ENCODE measurements around the gene TTK.
A peak's percentile ranks its signal among the peaks of the same experiment; 100 is the strongest.

Gene TTK

GRCh38 chr6:80004173-80005072, at the start of gene TTK:
TTK (plus strand) TSS chr6:80004649; CDS start chr6:80005844, 1,195 bp downstream.
- H3K36me3 ChIP-seq, result no peaks in the 10 kb centered on the region
- no peak for TF ChIP-seq CTCF (IDR thresholded peaks at IDR 0.05)
- DNase-seq, result peak; percentile 87 to 96
- H3K9me3 ChIP-seq, result no peaks in the 10 kb centered on the region
- intact Hi-C loops (cut with DNase I; ENCODE audit: low total_unique reads), result loop anchor here (5.0 kb wide), 1 partner anchor 57 kb away; the partner anchor contains the start of gene ELOVL4
- no peaks in the 10 kb centered on the region for H3K27me3 ChIP-seq
- peak within 1 kb of the TSS; percentile 64 to 66 for H3K4me3 ChIP-seq
- peaks cover 0 to 7% (median 6%) of the 10 kb centered on the region in 4 donors for H3K4me1 ChIP-seq
- H3K27ac ChIP-seq, result peak within 1 kb of the TSS; percentile 85 to 90

GRCh38 chr6:79954849-79955248, 49.6 kb upstream of the TTK start:
- intact Hi-C loops (cut with DNase I; ENCODE audit: low total_unique reads), result no loop called here
- Histone ChIP-seq H3K27ac (no peak overlapping the region), H3K4me3 (no peak overlapping the region), H3K36me3 (no peaks in the 10 kb centered on the region), H3K4me1 (no peaks in the 10 kb centered on the region), H3K27me3 (no peaks in the 10 kb centered on the region), H3K9me3 (no peaks in the 10 kb centered on the region)
- TF ChIP-seq CTCF (IDR thresholded peaks at IDR 0.05), result no peak
- no peak for DNase-seq

GRCh38 chr6:79964607-79965081, 39.8 kb upstream of the TTK start:
- Histone ChIP-seq H3K9me3 (peaks cover 0 to 7% (median 6%) of the 10 kb centered on the region in 3 donors), H3K27me3 (no peaks in the 10 kb centered on the region), H3K4me1 (no peaks in the 10 kb centered on the region), H3K36me3 (no peaks in the 10 kb centered on the region), H3K27ac (no peak overlapping the region), H3K4me3 (no peak overlapping the region)
- intact Hi-C loops (cut with DNase I; ENCODE audit: low total_unique reads), result no loop called here
- TF ChIP-seq CTCF (IDR thresholded peaks at IDR 0.05), result no peak
- no peak for DNase-seq

GRCh38 chr6:79967178-79967577, 37.3 kb upstream of the TTK start:
- Histone ChIP-seq H3K36me3 (no peaks in the 10 kb centered on the region), H3K4me3 (no peak overlapping the region), H3K27me3 (no peaks in the 10 kb centered on the region), H3K4me1 (no peaks in the 10 kb centered on the region), H3K27ac (no peak overlapping the region), H3K9me3 (peaks cover 0 to 17% (median 11%) of the 10 kb centered on the region in 3 donors)
- intact Hi-C loops (cut with DNase I; ENCODE audit: low total_unique reads), result no loop called here
- no peak for DNase-seq
- no peak for TF ChIP-seq CTCF (IDR thresholded peaks at IDR 0.05)

- H3K9me3 ChIP-seq, result peaks cover 0 to 17% (median 11%) of the 10 kb centered on the region in 3 donors
- no peaks in the 10 kb centered on the region for H3K36me3 ChIP-seq
- H3K4me3 ChIP-seq, result no peak overlapping the region
- H3K27ac ChIP-seq, result no peak overlapping the region
- H3K4me1 ChIP-seq, result no peaks in the 10 kb centered on the region
- no peak for TF ChIP-seq CTCF (IDR thresholded peaks at IDR 0.05)
- no peak for DNase-seq
- H3K27me3 ChIP-seq, result no peaks in the 10 kb centered on the region
- intact Hi-C loops (cut with DNase I; ENCODE audit: low total_unique reads), result no loop called here
Observed at GRCh38 chr6:79969784-79970183, 34.7 kb upstream of the TTK start.
